SH-SY5Y (cell line): ENCODE measurements around the gene MMP24.

Source experiments
- GATA2 ChIP-seq: IDR thresholded peaks from 2 replicates; pipeline ENCODE4 v1.6.1; 2011; ENCODE audit warnings: mild to moderate bottlenecking, low read depth, low read length
- GATA3 ChIP-seq: IDR thresholded peaks from 2 replicates; pipeline ENCODE4 v1.6.1; 2011; ENCODE audit warnings: low read depth, mild to moderate bottlenecking, low read length, moderate library complexity

Gene MMP24

GRCh38 chr20:35302421-35303335 lies 76.2 kb downstream of the MMP24 start:
- TF ChIP-seq GATA3 (no peak), GATA2 (no peak)

GRCh38 chr20:35303382-35303734 lies 76.9 kb downstream of the MMP24 start:
- TF ChIP-seq GATA3 (no peak), GATA2 (no peak)

- TF ChIP-seq GATA3 (no peak), GATA2 (no peak)
Measured at GRCh38 chr20:35303735-35304491, 77.4 kb downstream of the MMP24 start.

- TF ChIP-seq GATA2 (no peak), GATA3 (no peak)
Measured at GRCh38 chr20:35304956-35305355, 78.5 kb downstream of the MMP24 start.

- TF ChIP-seq GATA2 (no peak), GATA3 (no peak)
Measured at GRCh38 chr20:35305682-35306556, 79.4 kb downstream of the MMP24 start.

- TF ChIP-seq GATA3 = no peak
- no peak for TF ChIP-seq GATA2
Measured at GRCh38 chr20:35306931-35307517, 80.5 kb downstream of the MMP24 start.

GRCh38 chr20:35307666-35308653 lies 81.5 kb downstream of the MMP24 start:
- TF ChIP-seq GATA3 (no peak), GATA2 (no peak)

- no peak for TF ChIP-seq GATA2
- TF ChIP-seq GATA3 = no peak
Measured at GRCh38 chr20:35311409-35311808, 84.9 kb downstream of the MMP24 start.

- TF ChIP-seq GATA3 (no peak), GATA2 (no peak)
Measured at GRCh38 chr20:35311822-35312221, 85.3 kb downstream of the MMP24 start.

- TF ChIP-seq GATA2 (no peak), GATA3 (no peak)
Measured at GRCh38 chr20:35312318-35312717, 85.8 kb downstream of the MMP24 start.

- TF ChIP-seq GATA2 = no peak
- TF ChIP-seq GATA3 = no peak
Measured at GRCh38 chr20:35314816-35315631, 88.5 kb downstream of the MMP24 start.

- no peak for TF ChIP-seq GATA2
- TF ChIP-seq GATA3 = no peak
Measured at GRCh38 chr20:35316086-35316485, 89.6 kb downstream of the MMP24 start.
